ENCODE data around the gene PGS1. TPM values are rescaled to one million over a fixed set of nuclear protein-coding genes. Genes with fewer than 3 reads are reported as not detected.

PGS1 gene
- total and polyA plus RNA-seq, 2 of the 8 experiments (the other 6 are each of a cell fraction or from before 2014, with no cell fraction given): 46.7 to 60.0 TPM

DNA sequence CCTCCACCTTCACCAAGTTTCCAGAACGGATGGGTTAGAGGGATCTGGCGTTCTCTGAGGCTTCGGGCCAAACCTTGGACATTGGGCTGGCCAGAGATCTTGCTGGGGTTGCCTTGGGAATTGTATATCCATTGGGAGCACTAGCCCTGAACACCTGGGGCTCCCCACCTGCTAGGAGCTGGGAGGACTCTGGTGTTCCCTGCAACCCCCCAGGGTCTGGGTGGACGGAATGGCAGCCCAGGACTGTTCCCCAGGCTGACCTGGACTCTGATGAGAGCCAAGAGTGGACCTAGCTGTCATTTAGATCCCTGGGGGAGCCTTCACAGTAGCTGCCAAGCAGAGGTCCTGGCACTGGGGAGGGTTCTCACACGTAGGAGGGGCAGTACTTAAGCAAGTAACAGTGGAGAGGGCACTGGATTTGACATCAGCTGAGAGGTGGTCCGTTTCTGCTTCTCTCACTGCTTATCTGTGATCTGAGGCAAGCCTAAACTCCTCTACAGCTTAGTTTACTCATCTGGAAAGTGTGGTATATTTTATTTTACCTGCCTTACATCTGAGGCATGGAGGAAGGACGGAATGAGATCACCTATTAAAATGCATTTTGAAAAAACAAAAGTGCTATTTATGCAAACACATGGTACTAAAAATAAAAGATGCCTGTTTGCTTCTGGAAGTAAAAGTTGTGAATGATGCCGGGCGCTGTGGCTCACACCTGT, 30.2 kb upstream of the PGS1 start (continued):
- TF ChIP-seq SIN3A (conservative IDR thresholded peaks at IDR 0.05 in 1 of 2, IDR thresholded peaks at IDR 0.05 in 1 of 2; ENCODE audit: low read depth in 1 of 2, low read length in 2 of 2): no peak
